ENCODE measurements around the gene IFNL1.
"Not testable (repeated sequence)": the region's sequence is repeated elsewhere in the genome, so short reads cannot be mapped to it uniquely, and the experiment has no call there.

IFNL1 gene

DNA sequence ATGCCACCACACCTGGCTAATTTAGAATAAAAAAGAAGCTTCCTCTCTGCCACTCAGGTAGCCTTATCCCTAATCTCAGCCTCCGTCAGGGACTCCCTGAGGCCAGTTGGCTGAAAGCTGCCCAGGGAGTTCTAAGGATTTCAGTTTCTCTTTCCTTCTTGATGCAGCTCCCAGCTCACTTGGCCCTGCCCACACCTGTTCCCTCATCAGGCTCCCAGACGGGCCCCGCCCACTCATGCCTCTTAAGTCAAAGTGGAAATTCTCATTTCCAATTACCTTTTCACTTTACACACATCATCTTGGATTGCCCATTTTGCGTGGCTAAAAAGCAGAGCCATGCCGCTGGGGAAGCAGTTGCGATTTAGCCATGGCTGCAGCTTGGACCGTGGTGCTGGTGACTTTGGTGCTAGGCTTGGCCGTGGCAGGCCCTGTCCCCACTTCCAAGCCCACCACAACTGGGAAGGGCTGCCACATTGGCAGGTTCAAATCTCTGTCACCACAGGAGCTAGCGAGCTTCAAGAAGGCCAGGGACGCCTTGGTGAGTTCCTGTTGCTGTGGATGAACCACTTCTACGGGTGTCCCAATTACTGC lies at the start of gene IFNL1:
IFNL1 (plus strand) TSS at position 353 of the 591 bp plus-strand sequence; CDS start at position 368, 15 bp downstream.
- DNase-seq (ENCODE audit: low read depth in 2 of 2): no peak

DNA sequence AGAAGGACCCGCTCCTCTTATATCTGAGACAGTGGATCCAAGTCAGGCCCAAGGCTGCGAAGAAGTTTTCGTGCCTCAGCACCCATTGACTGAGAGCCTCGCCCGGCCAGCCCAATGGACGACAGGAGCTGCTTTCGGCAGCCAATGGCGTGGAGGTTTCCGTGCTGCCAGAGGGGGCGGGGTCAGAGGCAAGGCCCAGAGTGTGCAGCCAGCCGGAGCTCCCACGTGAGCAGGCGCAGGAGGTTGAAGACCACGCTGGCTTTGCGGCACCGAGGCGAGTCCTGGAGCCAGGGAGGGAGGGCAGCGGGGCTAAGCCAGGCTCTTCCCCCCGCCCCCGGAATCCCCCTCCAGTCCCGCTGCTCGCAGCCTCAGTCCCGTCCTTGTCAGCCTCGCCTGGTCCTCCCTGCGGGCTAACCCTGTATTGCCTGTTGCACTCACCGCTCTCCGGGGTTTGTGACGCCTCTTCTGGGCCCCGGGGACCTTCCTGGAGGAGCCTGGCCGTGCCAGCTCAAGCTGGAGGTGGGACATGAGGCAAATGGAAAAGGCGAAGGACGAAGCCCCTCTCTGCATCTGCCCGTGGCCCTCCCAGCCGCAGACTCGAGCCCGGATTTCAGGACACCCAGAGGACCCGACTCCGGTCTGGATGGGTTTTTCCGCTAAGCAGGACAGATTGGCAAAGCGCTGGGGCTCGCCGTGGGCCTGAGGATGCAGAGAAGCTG lies 49.1 kb upstream of the IFNL1 start:
- peak in 1 of 2 donors; percentile 33 for DNase-seq (ENCODE audit: low read depth in 2 of 2)

DNA sequence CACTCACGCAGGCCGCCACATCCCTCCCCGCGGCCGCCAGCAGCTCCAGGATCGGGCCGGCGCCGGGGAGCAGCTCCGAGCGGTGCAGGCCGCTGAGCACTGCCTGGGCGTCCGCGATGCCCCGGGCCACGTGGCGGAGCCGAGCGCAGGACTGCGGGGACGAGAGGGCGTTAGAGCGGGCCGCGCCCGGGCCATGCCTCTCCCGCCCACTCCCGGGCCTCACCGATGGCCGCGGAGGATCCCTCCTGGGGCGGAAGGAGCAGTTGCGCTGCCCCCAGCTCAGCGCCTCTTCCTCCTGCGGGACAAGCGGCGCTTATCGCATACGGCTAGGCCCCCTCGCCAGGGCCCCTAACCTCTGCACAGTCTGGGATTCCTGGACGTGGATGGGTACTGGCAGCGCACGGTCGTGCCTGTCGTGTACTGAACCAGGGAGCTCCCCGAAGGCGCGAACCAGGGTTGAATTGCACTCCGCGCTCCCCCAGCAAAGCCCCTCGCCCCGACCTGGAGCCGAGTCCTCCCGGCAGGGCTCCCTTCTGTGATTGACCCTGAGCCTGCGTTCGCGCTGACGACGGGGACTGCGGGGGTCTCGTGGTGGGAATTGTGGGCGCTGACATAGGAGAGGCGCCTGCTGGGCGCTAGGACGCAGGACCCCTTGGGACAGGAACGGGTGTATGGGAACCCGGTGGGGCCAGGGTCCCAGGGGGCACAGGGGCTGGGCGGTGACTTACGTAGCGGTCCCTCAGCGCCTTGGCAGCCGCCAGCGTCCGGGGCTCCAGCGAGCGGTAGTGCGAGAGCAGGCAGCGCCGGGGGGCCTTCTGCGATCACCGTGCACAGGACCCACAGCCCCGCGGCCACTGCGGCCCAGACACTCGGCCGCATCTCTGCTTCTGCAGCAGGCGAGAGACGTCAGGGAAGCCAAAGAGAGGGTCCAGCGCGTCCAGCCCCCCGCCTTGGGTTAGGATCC lies 48.2 kb upstream of the IFNL1 start:
- DNase-seq (ENCODE audit: low read depth in 2 of 2): no peak

DNA sequence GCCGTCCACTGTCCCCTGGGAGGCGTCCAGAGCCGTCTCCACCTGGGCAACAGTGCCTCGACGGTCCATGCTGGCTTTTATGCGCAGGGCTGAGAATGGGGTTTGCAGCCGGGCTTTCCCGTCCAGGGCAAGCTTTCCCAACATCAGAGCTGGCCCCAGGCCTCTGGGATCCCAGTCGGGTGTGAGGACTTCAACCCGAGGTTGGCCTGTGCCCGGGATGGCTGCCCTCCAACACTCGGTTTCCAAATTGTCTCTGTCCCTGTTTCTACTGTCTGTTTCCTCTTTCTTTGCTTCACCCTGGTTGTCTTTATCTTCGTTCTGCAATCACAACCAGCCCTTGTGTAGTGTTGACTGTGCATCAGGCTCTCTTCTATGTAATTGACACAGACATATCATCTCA lies 47.4 kb upstream of the IFNL1 start, which contains the start of gene IFNL4:
IFNL4 (minus strand) TSS at position 51 of the 400 bp plus-strand sequence.
- DNase-seq (ENCODE audit: low read depth in 2 of 2): no peak

DNA sequence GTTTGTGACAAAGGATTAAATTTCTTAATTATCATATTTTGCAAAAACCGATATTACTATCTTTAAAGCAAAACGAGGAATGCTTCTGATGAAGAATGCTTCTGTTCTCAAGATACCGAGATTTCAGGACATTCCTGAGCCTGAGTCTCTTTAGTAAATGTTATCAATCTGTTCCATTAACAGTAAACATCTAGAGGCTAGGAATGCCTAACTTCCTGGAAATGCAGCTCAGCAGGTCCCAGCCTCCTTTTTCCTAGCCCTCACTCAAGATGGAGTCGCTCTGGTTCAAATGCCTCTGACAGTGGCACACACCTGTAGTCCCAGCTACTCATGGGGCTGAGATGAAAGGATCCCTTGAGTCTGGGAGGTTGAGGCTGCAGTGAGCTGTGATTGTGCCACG lies 45.1 kb upstream of the IFNL1 start:
- DNase-seq (ENCODE audit: low read depth in 2 of 2): no peak

DNA sequence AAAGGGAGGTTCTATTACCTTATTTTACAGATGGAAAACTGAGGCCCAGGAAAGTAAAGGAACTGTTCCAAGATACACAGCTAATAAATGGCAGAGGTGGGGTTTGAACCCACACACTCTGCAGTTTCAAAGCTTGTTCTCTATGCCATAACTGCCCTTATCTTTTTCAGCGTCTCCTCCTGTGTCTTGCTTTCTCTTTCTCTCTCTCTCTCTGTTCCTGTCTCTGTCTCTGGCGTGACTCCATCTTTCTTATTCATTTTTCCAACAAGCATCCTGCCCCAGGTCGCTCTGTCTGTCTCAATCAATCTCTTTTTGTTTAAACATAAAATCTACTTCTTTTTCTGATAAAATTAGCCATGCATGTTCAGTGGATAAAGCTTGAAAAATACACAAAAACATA lies 44.4 kb upstream of the IFNL1 start:
- no peak for DNase-seq (ENCODE audit: low read depth in 2 of 2)

DNA sequence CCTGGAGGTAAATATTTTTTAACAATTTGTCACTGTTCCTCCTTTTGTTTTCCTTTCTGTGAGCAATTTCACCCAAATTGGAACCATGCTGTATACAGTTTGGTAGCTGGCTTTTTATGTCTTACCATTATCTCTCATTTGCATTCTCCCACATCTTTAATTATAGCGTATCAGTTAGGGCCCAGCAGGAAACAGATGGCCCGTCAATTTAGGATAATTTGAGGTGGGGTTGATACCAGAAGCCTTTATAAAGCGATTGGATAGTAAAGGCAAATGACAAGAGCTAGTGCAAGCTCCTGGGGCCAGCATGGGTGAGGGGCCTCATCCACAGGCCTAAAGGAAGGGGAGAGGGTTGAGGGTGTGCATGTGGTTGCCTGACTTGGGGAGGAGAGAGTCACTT lies 43.7 kb upstream of the IFNL1 start:
- DNase-seq (ENCODE audit: low read depth in 2 of 2): no peak

DNA sequence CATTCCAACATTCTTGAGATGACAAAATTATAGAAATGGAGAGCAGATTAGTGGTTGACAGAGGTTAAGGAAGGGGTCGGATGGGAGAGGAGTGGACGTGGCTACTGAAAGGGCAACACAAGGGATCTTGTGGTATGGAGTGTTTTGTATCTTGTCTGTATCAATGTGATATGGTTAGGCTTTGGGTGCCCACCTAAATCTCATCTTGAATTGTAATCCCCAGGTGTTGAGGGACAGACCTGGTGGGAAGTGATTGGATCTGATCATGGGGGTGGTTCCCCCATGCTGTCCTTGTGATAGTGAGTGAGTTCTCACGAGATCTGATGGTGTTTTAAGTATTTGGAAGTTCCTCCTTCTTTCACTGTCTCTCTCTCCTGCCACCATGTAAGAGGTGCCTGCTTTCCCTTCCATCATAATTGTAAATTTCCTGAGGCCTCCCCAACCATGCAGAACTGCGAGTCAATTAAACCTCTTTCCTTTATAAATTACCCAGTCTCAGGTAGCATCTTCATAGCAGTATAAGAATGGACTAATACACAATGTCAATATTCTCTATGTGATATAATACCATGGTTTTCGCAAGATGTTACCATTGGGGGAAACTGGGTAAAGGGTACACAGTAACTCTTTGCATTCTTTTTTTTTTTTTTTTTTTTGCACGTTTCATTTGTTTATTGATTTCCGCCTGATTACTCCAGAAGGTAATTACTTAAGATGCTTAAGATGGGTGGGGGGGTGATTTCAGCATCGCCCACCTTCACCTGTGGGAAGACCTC lies 42.6 kb upstream of the IFNL1 start:
- no peak for DNase-seq (ENCODE audit: low read depth in 2 of 2)

DNA sequence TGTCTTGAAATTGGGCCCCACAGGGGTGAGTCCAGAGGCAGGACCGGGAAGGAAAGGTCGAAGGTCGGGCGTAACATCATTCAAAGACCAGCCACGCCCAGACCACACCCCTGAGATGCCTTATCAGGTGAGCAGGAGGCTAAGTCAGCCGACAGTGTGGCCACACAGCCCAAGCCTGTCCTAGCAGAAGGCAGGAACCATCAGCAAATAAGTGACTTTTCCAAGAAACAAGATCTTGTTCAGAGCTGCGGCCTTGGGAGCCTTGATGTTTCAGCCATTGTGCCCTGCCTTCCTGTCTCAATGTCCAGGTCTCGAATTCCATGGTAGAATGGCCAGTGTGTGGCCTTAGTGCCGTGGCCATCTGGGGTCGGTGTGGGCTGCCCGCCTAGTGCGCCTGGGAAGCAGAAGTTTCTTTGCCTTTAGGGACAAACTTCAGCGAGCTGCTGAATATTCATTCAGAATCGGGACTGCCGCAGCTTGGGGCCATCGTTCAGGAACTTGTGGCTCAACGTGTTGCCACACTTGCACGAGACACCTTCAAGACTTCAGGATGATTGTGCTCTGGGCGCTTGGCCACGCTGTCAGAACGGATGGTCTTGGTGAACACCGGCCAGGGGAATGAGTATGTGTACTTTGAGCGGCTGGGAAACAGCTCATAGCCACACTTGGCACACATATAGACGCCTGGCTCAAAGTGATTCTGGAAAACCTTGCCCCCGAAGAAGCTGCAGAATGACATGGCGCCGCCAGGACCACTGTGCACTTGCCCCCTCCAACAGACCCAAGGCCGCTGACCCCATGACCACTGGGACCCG lies 41.5 kb upstream of the IFNL1 start:
- no peak for DNase-seq (ENCODE audit: low read depth in 2 of 2)

DNA sequence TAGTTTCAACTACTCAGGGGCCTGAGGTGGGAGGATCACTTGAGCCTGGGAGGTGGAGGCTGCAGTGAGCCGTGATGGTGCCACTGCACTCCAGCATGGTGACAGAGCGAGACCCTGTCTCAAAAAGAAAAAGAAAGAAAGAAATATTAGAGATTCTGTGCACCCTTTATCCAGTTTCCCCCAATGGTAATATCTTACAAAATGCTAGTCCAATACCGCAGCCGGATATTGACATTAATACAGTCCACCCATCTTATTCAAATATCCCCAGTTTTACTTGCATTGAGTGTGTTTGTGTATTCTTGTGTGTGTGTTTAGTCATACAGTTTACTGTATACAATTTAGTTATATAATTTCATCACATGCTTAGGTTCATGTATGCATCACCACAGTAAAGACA lies 39.0 kb upstream of the IFNL1 start:
- no peak for DNase-seq (ENCODE audit: low read depth in 2 of 2)

DNA sequence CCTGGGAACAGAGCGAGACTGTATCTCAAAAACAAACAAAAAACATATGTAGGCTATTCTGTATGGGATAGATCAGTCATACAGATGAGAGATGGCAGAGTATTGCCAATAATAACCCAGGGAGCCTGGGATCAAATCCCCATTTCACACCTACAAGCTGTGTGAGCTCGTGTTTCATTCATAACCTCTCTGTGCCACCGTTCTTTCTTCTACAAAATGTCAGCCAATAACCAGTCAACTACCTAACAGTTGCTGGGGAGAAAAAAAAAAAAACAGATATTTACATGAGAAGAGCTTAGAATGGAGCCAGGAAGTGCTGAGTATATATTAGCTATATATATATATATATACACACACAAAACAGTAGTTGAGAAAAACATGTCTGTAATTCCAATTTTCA lies 34.5 kb upstream of the IFNL1 start:
- DNase-seq (ENCODE audit: low read depth in 2 of 2): no peak

DNA sequence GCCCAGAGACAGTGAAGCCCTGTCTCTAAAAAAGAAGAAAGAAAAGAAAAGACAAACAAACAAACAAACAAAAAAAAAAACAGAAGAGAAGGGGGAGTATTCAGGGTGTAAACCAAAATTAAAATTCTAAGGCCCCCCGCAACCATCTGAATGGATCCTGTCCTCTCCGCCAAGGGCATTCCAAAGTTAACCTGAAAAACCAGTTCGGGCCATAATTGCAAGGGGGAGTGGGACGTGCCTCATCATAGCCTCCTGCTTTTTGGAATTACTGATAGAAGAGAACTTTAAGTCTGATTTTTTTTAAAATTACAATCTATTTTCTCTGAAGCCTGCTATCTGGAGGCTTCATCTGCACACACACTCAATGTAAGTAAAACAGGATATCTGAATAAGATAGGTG lies 33.7 kb upstream of the IFNL1 start:
- no peak for DNase-seq (ENCODE audit: low read depth in 2 of 2)

DNA sequence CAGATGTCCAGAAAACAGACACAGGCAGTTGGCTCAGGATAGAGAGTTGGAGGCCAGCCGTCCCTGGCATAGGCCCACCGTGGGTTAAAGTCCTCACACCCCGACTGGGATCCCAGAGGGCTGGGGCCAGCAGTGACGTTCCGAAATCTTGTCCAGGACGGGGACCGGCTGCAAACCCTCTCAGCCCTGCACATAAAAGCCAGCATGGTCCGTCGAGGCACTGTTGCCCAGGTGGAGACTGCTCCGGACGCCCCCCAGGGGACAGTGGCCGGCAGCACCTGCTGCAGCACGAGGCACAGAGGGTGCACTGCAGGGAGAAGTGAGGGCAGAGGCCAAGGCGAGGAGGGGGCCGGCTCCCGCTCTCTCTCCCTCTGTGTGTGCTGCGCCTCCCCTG lies 32.3 kb upstream of the IFNL1 start:
- DNase-seq (ENCODE audit: low read depth in 2 of 2): no peak

DNA sequence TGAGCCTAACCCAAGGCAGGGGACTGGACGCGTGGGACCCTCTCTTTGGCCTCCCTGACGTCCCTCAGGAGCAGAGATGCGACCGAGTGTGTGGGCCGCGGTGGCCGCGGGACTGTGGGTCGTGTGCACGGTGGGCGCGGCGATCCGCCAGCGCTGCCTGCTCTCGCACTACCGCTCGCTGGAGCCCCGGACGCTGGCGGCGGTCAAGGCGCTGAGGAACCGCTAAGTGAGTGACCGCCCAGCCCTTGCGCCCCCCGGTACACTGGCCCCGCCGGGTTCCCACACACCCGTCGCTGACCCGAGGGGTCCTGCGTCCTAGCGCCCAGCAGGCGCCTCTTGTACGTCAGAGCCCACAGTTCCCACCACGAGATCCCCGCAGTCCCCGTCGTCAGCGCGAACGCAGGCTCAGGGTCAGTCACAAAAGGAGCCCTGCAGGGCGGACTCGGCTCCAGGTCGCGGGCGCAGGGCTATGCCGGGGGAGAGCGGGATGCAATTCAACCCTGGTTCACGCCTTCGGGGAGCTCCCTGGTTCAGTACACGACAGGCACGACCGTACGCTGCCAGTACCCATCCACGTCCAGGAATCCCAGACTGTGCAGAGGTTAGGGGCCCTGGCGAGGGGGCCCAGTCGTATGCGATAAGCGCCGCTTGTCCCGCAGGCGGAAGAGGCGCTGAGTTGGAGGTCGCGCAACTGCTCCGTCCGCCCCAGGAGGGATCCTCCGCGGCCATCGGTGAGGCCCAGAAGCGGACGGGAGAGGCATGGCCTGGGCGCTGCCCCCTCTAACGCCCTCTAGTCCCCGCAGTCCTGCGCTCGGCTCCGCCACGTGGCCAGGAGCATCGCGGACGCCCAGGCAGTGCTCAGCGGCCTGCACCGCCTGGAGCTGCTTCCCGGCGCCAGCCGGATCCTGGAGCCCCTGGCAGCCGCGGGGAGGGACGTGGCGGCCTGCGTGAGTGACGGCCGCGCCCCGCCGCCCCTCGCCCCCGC lies 31.6 kb upstream of the IFNL1 start:
- no peak for DNase-seq (ENCODE audit: low read depth in 2 of 2)

DNA sequence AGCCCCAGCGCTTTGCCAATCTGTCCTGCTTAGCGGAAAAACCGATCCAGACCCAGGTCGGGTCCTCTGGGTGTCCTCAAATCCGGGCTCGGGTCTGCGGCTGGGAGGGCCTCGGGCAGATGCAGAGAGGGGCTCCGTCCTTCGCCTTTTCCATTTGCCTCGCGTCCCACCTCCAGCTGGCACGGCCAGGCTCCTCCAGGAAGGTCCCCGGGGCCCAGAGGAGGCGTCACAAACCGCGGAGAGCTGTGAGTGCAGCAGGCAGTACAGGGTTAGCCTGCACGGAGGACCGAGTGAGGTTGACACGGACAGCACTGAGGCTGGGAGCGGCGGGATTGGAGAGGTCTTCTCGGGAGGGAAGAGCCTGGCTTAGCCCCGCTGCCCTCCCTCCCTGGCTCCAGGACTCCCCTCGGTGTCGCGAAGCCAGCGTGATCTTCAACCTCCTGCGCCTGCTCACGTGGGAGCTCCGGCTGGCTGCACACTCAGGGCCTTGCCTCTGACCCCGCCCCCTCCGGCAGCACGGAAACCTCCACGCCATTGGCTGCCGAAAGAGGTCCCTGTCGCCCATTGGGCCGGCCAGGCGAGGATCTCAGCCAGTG lies 30.8 kb upstream of the IFNL1 start:
- no peak for DNase-seq (ENCODE audit: low read depth in 2 of 2)

DNA sequence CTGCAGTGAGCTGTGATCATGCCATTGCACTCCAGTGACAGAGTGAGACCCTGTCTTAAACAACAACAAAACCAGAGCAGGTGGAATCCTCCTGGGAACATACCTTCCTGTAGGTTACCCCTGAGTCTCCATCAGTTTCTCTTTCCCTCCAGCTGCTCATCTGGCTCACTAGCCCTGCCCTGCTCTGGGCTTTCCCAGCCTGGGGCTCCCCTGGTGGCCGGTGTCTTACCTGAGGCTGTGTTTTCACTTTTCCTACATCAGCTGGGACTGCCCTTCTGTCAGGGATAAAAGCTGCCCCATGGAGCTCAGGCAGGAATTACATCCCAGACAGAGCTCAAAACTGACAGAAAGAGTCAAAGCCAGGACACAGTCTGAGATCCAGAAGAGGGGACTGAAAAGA lies 28.1 kb upstream of the IFNL1 start, which contains the start of gene IFNL2:
IFNL2 (plus strand) TSS at position 312 of the 400 bp plus-strand sequence. CDS start 173 bp downstream, outside the sequence.
- DNase-seq (ENCODE audit: low read depth in 2 of 2): not testable (repeated sequence)

DNA sequence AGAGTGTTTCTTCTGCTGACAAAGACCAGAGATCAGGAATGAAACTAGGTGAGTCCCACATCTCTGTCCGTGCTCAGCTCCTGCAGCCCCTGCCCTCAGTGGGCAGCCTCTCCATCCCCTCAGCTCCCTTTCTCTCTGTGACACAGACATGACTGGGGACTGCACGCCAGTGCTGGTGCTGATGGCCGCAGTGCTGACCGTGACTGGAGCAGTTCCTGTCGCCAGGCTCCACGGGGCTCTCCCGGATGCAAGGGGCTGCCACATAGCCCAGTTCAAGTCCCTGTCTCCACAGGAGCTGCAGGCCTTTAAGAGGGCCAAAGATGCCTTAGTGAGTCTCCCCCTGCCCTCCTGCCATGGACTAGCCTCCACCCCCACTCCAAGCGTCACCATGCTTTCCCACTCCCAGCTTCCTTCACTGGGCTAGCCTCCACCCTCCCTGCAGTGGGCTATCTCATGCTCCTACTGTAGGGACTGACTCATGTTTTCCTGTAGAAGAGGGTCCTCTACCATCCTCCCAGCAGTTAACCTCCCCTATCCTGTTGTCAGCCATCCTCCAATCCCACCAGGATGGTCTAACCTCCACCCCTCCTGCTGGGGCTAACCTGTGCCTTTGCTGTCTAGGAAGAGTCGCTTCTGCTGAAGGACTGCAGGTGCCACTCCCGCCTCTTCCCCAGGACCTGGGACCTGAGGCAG lies 27.5 kb upstream of the IFNL1 start:
- not testable (repeated sequence) for DNase-seq (ENCODE audit: low read depth in 2 of 2)

DNA sequence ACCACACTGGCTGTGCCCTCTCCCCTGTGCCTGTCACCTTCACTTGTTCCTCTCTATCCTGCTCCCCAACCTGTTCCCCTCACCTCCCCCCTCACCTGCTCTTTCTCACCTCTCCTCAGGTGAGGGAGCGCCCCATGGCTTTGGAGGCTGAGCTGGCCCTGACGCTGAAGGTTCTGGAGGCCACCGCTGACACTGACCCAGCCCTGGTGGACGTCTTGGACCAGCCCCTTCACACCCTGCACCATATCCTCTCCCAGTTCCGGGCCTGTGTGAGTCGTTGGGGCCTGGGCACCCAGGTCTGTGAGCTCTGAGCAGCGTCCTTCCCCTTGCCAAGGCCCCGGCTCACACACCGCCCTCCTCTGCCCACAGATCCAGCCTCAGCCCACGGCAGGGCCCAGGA lies 26.8 kb upstream of the IFNL1 start:
- DNase-seq (ENCODE audit: low read depth in 2 of 2): not testable (repeated sequence)
